Measurements from ENCODE around the gene GAS6.

DNA sequence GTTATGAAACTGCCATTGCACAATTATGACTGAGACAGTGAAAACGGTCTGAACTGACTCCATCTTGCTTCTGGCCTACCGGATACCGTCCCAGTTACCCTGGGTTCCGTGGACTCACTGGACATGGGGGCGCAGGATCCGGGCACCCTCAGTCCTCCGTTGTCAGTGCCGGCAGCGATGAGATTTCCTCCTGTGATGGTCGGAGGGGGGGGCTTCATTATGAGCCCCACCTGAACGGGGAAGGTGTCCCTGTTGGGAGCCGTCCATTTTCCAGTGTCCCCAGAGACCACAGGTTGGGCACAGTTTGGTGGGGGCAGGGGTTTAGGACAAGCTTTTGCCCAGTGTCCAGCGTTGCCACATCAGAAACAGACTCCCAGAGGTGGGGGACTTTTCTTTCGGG is 81.4 kb downstream of the GAS6 start:
- TF ChIP-seq, protein P1, sequence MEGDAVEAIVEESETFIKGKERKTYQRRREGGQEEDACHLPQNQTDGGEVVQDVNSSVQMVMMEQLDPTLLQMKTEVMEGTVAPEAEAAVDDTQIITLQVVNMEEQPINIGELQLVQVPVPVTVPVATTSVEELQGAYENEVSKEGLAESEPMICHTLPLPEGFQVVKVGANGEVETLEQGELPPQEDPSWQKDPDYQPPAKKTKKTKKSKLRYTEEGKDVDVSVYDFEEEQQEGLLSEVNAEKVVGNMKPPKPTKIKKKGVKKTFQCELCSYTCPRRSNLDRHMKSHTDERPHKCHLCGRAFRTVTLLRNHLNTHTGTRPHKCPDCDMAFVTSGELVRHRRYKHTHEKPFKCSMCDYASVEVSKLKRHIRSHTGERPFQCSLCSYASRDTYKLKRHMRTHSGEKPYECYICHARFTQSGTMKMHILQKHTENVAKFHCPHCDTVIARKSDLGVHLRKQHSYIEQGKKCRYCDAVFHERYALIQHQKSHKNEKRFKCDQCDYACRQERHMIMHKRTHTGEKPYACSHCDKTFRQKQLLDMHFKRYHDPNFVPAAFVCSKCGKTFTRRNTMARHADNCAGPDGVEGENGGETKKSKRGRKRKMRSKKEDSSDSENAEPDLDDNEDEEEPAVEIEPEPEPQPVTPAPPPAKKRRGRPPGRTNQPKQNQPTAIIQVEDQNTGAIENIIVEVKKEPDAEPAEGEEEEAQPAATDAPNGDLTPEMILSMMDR (conservative IDR thresholded peaks at IDR 0.05 in 1 of 2, IDR thresholded peaks at IDR 0.05 in 1 of 2; ENCODE audit: low read depth in 1 of 2, low read length in 2 of 2), result no peak
- TF ChIP-seq EZH2 (IDR thresholded peaks at IDR 0.05; ENCODE audit: low read length, missing control alignments), result no peak
